HepG2 (cell line): ENCODE data around the gene ADAM19. TPM values are rescaled to one million over a fixed set of nuclear protein-coding genes. Genes with fewer than 3 reads are reported as not detected.

Experiments
- ATAC-seq: fragments of 200-7000 bp; cut with Tn5 transposase; 3 replicates; pipeline ENCODE4 v1.9.1; 2020; ENCODE audit warnings: mild to moderate bottlenecking, moderate library complexity
- BruUV-seq: library from RNA; stranded (reverse); fragments of 400-500 nt; replicated peaks from 2 replicates; lab custom pipeline; 2021; lab: Mats Ljungman, UMichigan
- CTCF ChIA-PET: fragments of 300-600 bp; formaldehyde crosslinking; extraction: SDS; loops from one replicate; lab custom pipeline; 2021; ENCODE audit warnings: low total read pairs, inconsistent platforms, low intra/inter-chr PET ratio; lab: Yijun Ruan, JAX
- POLR2A ChIA-PET: fragments of 350-600 bp; sonication (Branson Sonifier 250); formaldehyde crosslinking; loops from one replicate; lab custom pipeline; 2020; ENCODE audit warnings: antibody characterized with exemption, inconsistent platforms; lab: Yijun Ruan, JAX
- DNase-seq: peaks from one replicate; pipeline ENCODE4 v3.0.0-alpha.2; 2015; ENCODE audit warnings: low spot score
- FAIRE-seq: peaks from 3 replicates; lab custom pipeline; 2011; peaks lifted over from hg19 to GRCh38; lab: Jason Lieb, UNC
- H2AFZ ChIP-seq: one replicate; pipeline ENCODE4 v1.6.1; 2011; ENCODE audit warnings: low read length, inconsistent platforms
- H3K27ac ChIP-seq: fragments of 300-600 bp; 3 replicates; pipeline ENCODE4 v1.8.0; 2011; ENCODE audit warnings: mixed run types, mild to moderate bottlenecking, mixed read lengths, low read length, inconsistent platforms; ENCODE audit not compliant: insufficient read depth; ENCODE audit errors: extremely low read length
- H3K27me3 ChIP-seq, 2 experiments: fragments of 200-600 bp in 1 of 2; 2 replicates in 1 of 2; 3 replicates in 1 of 2; pipeline versions ENCODE4 v1.6.0 to v1.8.0; 2011; ENCODE audit warnings: low read length in 2 of 2, mild to moderate bottlenecking in 2 of 2, moderate library complexity in 2 of 2, inconsistent platforms in 1 of 2; ENCODE audit not compliant: insufficient read depth in 2 of 2, control insufficient read depth in 1 of 2
- H3K36me3 ChIP-seq, 2 experiments: fragments of 200-600 bp in 1 of 2; replicated peaks in 1 of 2; 2 replicates in 1 of 2; 3 replicates in 1 of 2; pipeline versions ENCODE4 v1.5.1 to v1.8.0; 2011; ENCODE audit warnings: low read length in 2 of 2, inconsistent platforms in 1 of 2; ENCODE audit not compliant: insufficient read depth in 2 of 2, control insufficient read depth in 1 of 2
- H3K4me1 ChIP-seq: 2 replicates; pipeline ENCODE4 v1.5.1; 2012; ENCODE audit warnings: low read length, inconsistent platforms; ENCODE audit not compliant: insufficient read depth
- H3K4me2 ChIP-seq: 2 replicates; pipeline ENCODE4 v1.6.0; 2011; ENCODE audit warnings: low read depth, low read length, inconsistent platforms
- H3K4me3 ChIP-seq, 3 experiments: fragments of 200-600 bp in 1 of 3; sonication (generic), shearing (Covaris generic) in 1 of 3; replicated peaks in 1 of 3; 2 replicates each; pipeline ENCODE4 v1.5.1; 2011 to 2016; ENCODE audit warnings: low read length in 3 of 3, inconsistent platforms in 2 of 3, low read depth in 2 of 3, mild to moderate bottlenecking in 2 of 3, control low read depth in 1 of 3, mixed read lengths in 1 of 3; ENCODE audit not compliant: insufficient read depth in 1 of 3
- H3K79me2 ChIP-seq: one replicate; pipeline ENCODE4 v1.6.1; 2011; ENCODE audit warnings: low read length, inconsistent platforms; ENCODE audit not compliant: insufficient read depth
- H3K9ac ChIP-seq: 2 replicates; pipeline ENCODE4 v1.6.0; 2011; ENCODE audit warnings: mild to moderate bottlenecking, low read depth, low read length, inconsistent platforms; ENCODE audit not compliant: insufficient read depth
- H3K9me3 ChIP-seq: 2 replicates; pipeline ENCODE4 v1.5.1; 2012; ENCODE audit warnings: mild to moderate bottlenecking, low read length
- H4K20me1 ChIP-seq: 2 replicates; pipeline ENCODE4 v1.6.0; 2011; ENCODE audit warnings: inconsistent platforms, mild to moderate bottlenecking, low read length, moderate library complexity; ENCODE audit not compliant: insufficient read depth
- ETV5 ChIP-seq: IDR thresholded peaks from 2 replicates; pipeline ENCODE4 v1.6.1; 2018; ENCODE audit warnings: missing biosample characterization, missing genetic modification reagents, inconsistent platforms, borderline replicate concordance
- HNF4A ChIP-seq: sonication (generic); formaldehyde crosslinking; IDR thresholded peaks from 2 replicates; pipeline ENCODE4 v1.4.0; 2020; ENCODE audit warnings: missing genetic modification reagents
- HNF4G ChIP-seq, 2 experiments: sonication (generic) in 1 of 2; formaldehyde crosslinking in 1 of 2; IDR thresholded peaks; 2 replicates each; pipeline versions ENCODE4 v1.4.0 to v1.6.1; 2011 to 2020; ENCODE audit warnings: borderline replicate concordance in 2 of 2, low read depth in 2 of 2, mild to moderate bottlenecking in 2 of 2, low read length in 1 of 2, missing genetic modification reagents in 1 of 2, moderate library complexity in 1 of 2
- NR2C2 ChIP-seq: sonication (generic); formaldehyde crosslinking; IDR thresholded peaks from 2 replicates; pipeline ENCODE4 v1.4.0; 2020; ENCODE audit warnings: missing genetic modification reagents, mild to moderate bottlenecking, moderate library complexity, borderline replicate concordance
- PHF21A ChIP-seq: sonication (generic); formaldehyde crosslinking; IDR thresholded peaks from 2 replicates; pipeline ENCODE4 v1.5.0; 2020; ENCODE audit warnings: mild to moderate bottlenecking, missing genetic modification reagents
- PLRG1 ChIP-seq: fragments of 450-650 bp; conservative IDR thresholded peaks from 2 replicates; pipeline ENCODE4 v1.6.1; 2016
- SRSF4 ChIP-seq: fragments of 200-400 bp; formaldehyde crosslinking; IDR thresholded peaks from one replicate; pipeline ENCODE4 v1.6.1; 2018; ENCODE audit warnings: mild to moderate bottlenecking, low read depth, low read length, moderate library complexity; ENCODE audit not compliant: poor library complexity, severe bottlenecking
- ZFP1 ChIP-seq: IDR thresholded peaks from 2 replicates; pipeline ENCODE4 v1.6.1; 2016
- WGBS: methylation state at CpG from one replicate; pipeline ENCODE4 v1.1.6; 2017; ENCODE audit warnings: low lambda C conversion rate; 5-methylcytosine and 5-hydroxymethylcytosine counted together
- in situ Hi-C: cut with HindIII; loops from 2 replicates; pipeline ENCODE4 v1.10.0; 2017; ENCODE audit warnings: low pct_unique_long_range_greater_than_20kb; ENCODE audit not compliant: extremely low pct_ligation_motif_present
- intact Hi-C: fragments of 100-400 bp; cut with micrococcal nuclease; formaldehyde crosslinking; loops from one replicate; pipeline ENCODE4 v1.10.0; 2022; ENCODE audit not compliant: unreplicated experiment
- polyA plus RNA-seq, 8 experiments: library from polyadenylated mRNA; depleted of rRNA in 3 of 8; stranded (reverse) in 7 of 8; unstranded in 1 of 8; fragments of >200 nt; fragmentation: Illumina TruSeq in 4 of 8; extraction: Trizol in 4 of 8; gene quantifications; 2 replicates each; pipeline versions ENCODE4 v1.2.1 to v1.2.3, GENCODE V29; 2011 to 2016; ENCODE audit warnings: low read depth in 4 of 8, missing spikeins in 1 of 8, mixed read lengths in 1 of 8; ENCODE audit not compliant: insufficient read depth in 1 of 8
- total RNA-seq, 5 experiments: library from RNA; depleted of rRNA; stranded (reverse); fragments of >200 nt; fragmentation: Illumina TruSeq; extraction: Trizol; gene quantifications; 2 replicates each; pipeline ENCODE4 v1.2.3, GENCODE V29; 2016; ENCODE audit warnings: low read depth in 1 of 5
- TF ChIP-seq, protein P1 (sequence below): sonication (generic); formaldehyde crosslinking; IDR thresholded peaks from 2 replicates; pipeline ENCODE4 v1.4.0; 2020; ENCODE audit warnings: missing genetic modification reagents, borderline replicate concordance

Gene ADAM19
- total and polyA plus RNA-seq, 2 of the 13 experiments (the other 11 are each of a cell fraction or from before 2014, with no cell fraction given) = 0.38 to 0.74 TPM

DNA sequence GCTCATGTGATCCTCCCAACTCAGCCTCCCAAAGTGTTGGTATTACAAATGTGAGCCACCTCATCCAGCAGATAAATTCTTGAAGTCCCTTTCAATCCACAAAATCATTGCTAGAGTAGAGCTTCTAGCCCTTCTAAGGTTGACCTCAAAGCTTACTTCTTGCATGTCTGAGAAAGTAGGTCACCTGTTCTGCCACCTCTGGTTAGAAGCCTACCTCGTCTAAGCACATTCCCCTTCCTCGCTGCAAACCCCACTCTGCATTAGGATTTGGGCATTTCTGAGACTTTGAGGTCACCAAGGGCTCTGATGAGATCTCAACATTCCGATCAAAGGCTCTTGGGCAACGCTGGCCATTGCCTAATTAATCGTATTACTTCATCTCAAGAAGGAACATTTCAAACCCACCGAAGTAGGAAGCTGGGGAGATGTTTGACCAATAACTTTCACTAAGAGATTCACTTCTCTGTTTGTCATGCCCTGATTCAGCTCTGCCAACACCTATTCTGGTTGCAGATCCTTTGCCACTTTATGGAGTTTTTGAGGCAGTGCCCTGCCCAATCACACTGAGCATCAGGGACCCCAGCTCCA lies 8.6 kb downstream of the ADAM19 start:
- no peak overlapping the region for H3K9ac ChIP-seq
- TF ChIP-seq PLRG1 = no peak
- TF ChIP-seq, all 625 proteins: peak for 0
- FAIRE-seq (no peak), ATAC-seq (no peak), DNase-seq (no peak)
- Histone ChIP-seq H3K4me3 (no peak overlapping the region), H3K36me3 (no peaks in the 10 kb centered on the region; a peak in 1 of 5 replicates), H4K20me1 (no peaks in the 10 kb centered on the region), H3K27me3 (no peaks in the 10 kb centered on the region; a peak in 1 of 5 replicates), H3K79me2 (no peaks in the 10 kb centered on the region), H3K4me2 (no peak overlapping the region), H3K4me1 (peaks cover 13% of the 10 kb centered on the region), H3K27ac (no peak overlapping the region), H3K9me3 (no peaks in the 10 kb centered on the region), H2AFZ (no peak overlapping the region)
- 62% methylated on average over 6 of the region's 6 CpGs for WGBS
- POLR2A ChIA-PET = no interaction called here
- in situ Hi-C loops (no loop called here), intact Hi-C loops (no loop called here)
- CTCF ChIA-PET = no interaction called here
- BruUV-seq = no TSS peak

DNA sequence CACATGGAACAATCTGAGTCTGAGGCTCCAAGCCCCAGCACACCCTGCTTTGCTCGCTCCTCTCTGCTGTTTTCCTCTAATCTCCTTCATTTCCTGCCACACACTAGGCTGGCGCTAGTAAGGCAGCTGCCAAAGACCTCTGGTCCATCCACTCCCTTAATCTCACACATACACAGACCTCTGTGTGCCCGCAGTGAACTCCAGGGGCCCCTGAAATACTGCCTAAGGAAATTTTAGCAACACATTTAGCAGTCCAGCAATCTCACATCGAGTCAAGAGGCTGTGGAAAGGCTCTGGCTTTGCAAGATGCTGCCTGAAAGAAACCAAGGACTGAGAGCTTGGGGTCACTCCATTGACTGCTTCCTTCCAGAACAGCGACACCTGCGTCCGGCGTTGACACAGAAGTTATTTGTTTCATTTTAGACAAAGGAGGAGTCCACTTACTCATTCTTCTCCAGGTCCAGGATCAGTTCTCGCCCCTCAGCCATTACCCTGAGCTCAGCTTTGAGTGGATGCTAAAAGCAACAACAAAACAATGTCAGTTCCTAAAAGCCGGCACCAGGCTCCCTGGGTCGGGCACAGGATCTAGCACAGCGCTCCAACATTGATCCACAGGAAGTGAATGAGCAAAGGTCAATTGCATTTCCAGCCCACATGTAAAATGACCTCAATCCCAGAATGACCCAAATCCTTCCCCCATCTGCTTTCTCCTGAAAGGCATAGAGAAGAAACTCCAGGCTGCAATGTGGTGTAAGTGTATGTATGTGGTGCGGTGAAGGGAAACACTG lies 11.5 kb downstream of the ADAM19 start:
- ATAC-seq = peak; percentile 89
- DNase-seq = no peak
- 46% methylated on average over 11 of the region's 13 CpGs for WGBS
- no peaks in the 10 kb centered on the region for H4K20me1 ChIP-seq
- no peaks in the 10 kb centered on the region for H3K79me2 ChIP-seq
- H3K4me2 ChIP-seq = peak overlapping the region; percentile 40; the same call in 1 of the 2 replicates
- H3K9me3 ChIP-seq = no peaks in the 10 kb centered on the region
- H3K4me1 ChIP-seq = peaks cover 14% of the 10 kb centered on the region
- intact Hi-C loops = no loop called here
- H3K27me3 ChIP-seq = no peaks in the 10 kb centered on the region; a peak in 1 of 5 replicates
- ChIA-PET POLR2A (no interaction called here), CTCF (no interaction called here)
- H3K27ac ChIP-seq = no peak overlapping the region
- H3K36me3 ChIP-seq = no peaks in the 10 kb centered on the region; a peak in 1 of 5 replicates
- no peak for FAIRE-seq
- no TSS peak for BruUV-seq
- H3K9ac ChIP-seq = no peak overlapping the region
- H3K4me3 ChIP-seq = no peak overlapping the region
- in situ Hi-C loops = no loop called here
- peak overlapping the region; percentile 10 for H2AFZ ChIP-seq
- TF ChIP-seq SRSF4 (no peak), ETV5 (CRISPR knock-in tag) (peak; percentile 57; the same call in 1 of the 2 replicates), ZFP1 (no peak), NR2C2 (CRISPR knock-in tag) (peak; percentile 80), HNF4G (IDR thresholded peaks at IDR 0.05; ENCODE audit: borderline replicate concordance, low read depth, low read length) (peak; percentile 40; the same call in 1 of the 2 replicates), HNF4G (CRISPR knock-in tag; IDR thresholded peaks at IDR 0.05; ENCODE audit: borderline replicate concordance, low read depth) (no peak), HNF4A (peak; percentile 28), PHF21A (CRISPR knock-in tag) (0 out of 2 replicates have a peak, but pooled peaks have one; percentile 3)
- TF ChIP-seq, protein P1, sequence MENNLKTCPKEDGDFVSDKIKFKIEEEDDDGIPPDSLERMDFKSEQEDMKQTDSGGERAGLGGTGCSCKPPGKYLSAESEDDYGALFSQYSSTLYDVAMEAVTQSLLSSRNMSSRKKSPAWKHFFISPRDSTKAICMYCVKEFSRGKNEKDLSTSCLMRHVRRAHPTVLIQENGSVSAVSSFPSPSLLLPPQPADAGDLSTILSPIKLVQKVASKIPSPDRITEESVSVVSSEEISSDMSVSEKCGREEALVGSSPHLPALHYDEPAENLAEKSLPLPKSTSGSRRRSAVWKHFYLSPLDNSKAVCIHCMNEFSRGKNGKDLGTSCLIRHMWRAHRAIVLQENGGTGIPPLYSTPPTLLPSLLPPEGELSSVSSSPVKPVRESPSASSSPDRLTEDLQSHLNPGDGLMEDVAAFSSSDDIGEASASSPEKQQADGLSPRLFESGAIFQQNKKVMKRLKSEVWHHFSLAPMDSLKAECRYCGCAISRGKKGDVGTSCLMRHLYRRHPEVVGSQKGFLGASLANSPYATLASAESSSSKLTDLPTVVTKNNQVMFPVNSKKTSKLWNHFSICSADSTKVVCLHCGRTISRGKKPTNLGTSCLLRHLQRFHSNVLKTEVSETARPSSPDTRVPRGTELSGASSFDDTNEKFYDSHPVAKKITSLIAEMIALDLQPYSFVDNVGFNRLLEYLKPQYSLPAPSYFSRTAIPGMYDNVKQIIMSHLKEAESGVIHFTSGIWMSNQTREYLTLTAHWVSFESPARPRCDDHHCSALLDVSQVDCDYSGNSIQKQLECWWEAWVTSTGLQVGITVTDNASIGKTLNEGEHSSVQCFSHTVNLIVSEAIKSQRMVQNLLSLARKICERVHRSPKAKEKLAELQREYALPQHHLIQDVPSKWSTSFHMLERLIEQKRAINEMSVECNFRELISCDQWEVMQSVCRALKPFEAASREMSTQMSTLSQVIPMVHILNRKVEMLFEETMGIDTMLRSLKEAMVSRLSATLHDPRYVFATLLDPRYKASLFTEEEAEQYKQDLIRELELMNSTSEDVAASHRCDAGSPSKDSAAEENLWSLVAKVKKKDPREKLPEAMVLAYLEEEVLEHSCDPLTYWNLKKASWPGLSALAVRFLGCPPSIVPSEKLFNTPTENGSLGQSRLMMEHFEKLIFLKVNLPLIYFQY (CRISPR knock-in tag) = 0 out of 2 replicates have a peak, but pooled peaks have one; percentile 30
